SK-N-SH (cell line): ENCODE data around the gene NIPAL3.

Experiments used
- EP300 ChIP-seq, 2 experiments: IDR thresholded peaks; 2 replicates each; pipeline versions ENCODE4 v1.4.0 to v1.6.1; 2012; ENCODE audit warnings: borderline replicate concordance in 1 of 2, low read depth in 1 of 2, low read length in 1 of 2
- EZH2phosphoT487 ChIP-seq: fragments of 200-600 bp; sonication (generic); IDR thresholded peaks from 2 replicates; pipeline ENCODE4 v1.6.1; 2017; ENCODE audit warnings: low read depth, mixed run types, mild to moderate bottlenecking, antibody characterized with exemption, moderate library complexity, borderline replicate concordance
- JUND ChIP-seq: IDR thresholded peaks from 2 replicates; pipeline ENCODE4 v1.4.0; 2012
- POLR2AphosphoS5 ChIP-seq: IDR thresholded peaks from 2 replicates; pipeline ENCODE4 v1.6.1; 2012; ENCODE audit warnings: low read depth, low read length
- RAD21 ChIP-seq: IDR thresholded peaks from 2 replicates; pipeline ENCODE4 v1.6.1; 2012; ENCODE audit warnings: mild to moderate bottlenecking, low read length
- SMC3 ChIP-seq: IDR thresholded peaks from 2 replicates; pipeline ENCODE4 v1.6.1; 2012; ENCODE audit warnings: low read depth, low read length, improper control_type of control experiment
- YY1 ChIP-seq: IDR thresholded peaks from 2 replicates; pipeline ENCODE4 v1.4.0; 2012; ENCODE audit warnings: low read depth, mild to moderate bottlenecking
- TF ChIP-seq, protein P1 (sequence below): fragments of 200-600 bp; sonication (generic); IDR thresholded peaks from 2 replicates; pipeline ENCODE4 v1.6.1; 2017; ENCODE audit warnings: antibody characterized with exemption, mild to moderate bottlenecking, moderate library complexity
- TF ChIP-seq, protein P2 (sequence below): IDR thresholded peaks from 2 replicates; pipeline ENCODE4; 2012
- TF ChIP-seq, protein P3 (sequence below): IDR thresholded peaks from 2 replicates; pipeline ENCODE4 v1.6.1; 2012; ENCODE audit warnings: mild to moderate bottlenecking, low read depth, low read length, moderate library complexity

DNA sequence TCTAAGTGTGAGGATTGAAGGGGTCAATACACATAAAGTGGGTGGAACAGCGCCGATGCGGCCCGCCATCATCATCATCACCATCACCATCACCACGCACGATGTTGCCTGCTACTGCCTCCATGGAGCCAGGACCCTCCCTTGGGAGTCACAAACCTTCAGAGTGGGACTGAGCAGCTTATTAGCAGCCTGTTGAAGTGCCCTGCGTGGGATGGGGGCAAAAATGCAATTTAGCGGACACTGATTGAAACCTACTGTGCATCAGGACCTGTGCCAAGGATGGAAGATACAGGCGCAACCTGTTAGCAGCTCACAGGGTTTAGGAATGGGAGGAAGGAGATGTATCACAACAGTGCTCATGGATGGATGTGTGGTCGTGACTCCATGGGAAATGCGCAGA is 28.7 kb upstream of the NIPAL3 start:
- TF ChIP-seq YY1 (no peak), RAD21 (no peak), EP300 (IDR thresholded peaks at IDR 0.05; ENCODE audit: borderline replicate concordance in 1 of 2, low read depth in 1 of 2, low read length in 1 of 2) (no peak), JUND (no peak), POLR2AphosphoS5 (no peak), EZH2phosphoT487 (no peak), SMC3 (no peak)
- TF ChIP-seq, protein P1, sequence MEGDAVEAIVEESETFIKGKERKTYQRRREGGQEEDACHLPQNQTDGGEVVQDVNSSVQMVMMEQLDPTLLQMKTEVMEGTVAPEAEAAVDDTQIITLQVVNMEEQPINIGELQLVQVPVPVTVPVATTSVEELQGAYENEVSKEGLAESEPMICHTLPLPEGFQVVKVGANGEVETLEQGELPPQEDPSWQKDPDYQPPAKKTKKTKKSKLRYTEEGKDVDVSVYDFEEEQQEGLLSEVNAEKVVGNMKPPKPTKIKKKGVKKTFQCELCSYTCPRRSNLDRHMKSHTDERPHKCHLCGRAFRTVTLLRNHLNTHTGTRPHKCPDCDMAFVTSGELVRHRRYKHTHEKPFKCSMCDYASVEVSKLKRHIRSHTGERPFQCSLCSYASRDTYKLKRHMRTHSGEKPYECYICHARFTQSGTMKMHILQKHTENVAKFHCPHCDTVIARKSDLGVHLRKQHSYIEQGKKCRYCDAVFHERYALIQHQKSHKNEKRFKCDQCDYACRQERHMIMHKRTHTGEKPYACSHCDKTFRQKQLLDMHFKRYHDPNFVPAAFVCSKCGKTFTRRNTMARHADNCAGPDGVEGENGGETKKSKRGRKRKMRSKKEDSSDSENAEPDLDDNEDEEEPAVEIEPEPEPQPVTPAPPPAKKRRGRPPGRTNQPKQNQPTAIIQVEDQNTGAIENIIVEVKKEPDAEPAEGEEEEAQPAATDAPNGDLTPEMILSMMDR = no peak
- TF ChIP-seq, protein P2, sequence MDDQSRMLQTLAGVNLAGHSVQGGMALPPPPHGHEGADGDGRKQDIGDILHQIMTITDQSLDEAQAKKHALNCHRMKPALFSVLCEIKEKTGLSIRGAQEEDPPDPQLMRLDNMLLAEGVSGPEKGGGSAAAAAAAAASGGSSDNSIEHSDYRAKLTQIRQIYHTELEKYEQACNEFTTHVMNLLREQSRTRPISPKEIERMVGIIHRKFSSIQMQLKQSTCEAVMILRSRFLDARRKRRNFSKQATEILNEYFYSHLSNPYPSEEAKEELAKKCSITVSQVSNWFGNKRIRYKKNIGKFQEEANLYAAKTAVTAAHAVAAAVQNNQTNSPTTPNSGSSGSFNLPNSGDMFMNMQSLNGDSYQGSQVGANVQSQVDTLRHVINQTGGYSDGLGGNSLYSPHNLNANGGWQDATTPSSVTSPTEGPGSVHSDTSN = no peak
- TF ChIP-seq, protein P3, sequence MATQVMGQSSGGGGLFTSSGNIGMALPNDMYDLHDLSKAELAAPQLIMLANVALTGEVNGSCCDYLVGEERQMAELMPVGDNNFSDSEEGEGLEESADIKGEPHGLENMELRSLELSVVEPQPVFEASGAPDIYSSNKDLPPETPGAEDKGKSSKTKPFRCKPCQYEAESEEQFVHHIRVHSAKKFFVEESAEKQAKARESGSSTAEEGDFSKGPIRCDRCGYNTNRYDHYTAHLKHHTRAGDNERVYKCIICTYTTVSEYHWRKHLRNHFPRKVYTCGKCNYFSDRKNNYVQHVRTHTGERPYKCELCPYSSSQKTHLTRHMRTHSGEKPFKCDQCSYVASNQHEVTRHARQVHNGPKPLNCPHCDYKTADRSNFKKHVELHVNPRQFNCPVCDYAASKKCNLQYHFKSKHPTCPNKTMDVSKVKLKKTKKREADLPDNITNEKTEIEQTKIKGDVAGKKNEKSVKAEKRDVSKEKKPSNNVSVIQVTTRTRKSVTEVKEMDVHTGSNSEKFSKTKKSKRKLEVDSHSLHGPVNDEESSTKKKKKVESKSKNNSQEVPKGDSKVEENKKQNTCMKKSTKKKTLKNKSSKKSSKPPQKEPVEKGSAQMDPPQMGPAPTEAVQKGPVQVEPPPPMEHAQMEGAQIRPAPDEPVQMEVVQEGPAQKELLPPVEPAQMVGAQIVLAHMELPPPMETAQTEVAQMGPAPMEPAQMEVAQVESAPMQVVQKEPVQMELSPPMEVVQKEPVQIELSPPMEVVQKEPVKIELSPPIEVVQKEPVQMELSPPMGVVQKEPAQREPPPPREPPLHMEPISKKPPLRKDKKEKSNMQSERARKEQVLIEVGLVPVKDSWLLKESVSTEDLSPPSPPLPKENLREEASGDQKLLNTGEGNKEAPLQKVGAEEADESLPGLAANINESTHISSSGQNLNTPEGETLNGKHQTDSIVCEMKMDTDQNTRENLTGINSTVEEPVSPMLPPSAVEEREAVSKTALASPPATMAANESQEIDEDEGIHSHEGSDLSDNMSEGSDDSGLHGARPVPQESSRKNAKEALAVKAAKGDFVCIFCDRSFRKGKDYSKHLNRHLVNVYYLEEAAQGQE = no peak
